Cardiac muscle cell (in vitro differentiated cells and primary cell): Measurements from ENCODE around the gene IQGAP1. TPM values are rescaled to one million over a fixed set of nuclear protein-coding genes. Genes with fewer than 3 reads are reported as not detected.
A peak's percentile ranks its signal among the peaks of the same experiment; 100 is the strongest.

Experiments
- DNase-seq, 2 donors: peaks; one replicate each; pipeline versions ENCODE4 v3.0.0 to v3.0.0-alpha.2; 2010 to 2017; ENCODE audit warnings: low read depth in 1 of 2, low spot score in 1 of 2
- H3K27ac ChIP-seq: fragments of 200-600 bp; sonication (generic); 2 replicates; pipeline ENCODE4 v1.5.1; 2016
- H3K27me3 ChIP-seq: fragments of 200-600 bp; sonication (generic); 2 replicates; pipeline ENCODE4 v1.6.0; 2016; ENCODE audit warnings: control low read depth
- H3K36me3 ChIP-seq: fragments of 200-600 bp; sonication (generic); 2 replicates; pipeline ENCODE4 v1.5.1; 2016; ENCODE audit warnings: control low read depth
- H3K4me1 ChIP-seq: fragments of 200-600 bp; sonication (generic); 2 replicates; pipeline ENCODE4 v1.8.1; 2017; ENCODE audit warnings: low read depth, mild to moderate bottlenecking, mixed run types
- H3K4me3 ChIP-seq: fragments of 200-600 bp; sonication (generic); 2 replicates; pipeline ENCODE4 v1.5.1; 2016; ENCODE audit warnings: mild to moderate bottlenecking
- H3K9me3 ChIP-seq: fragments of 200-600 bp; sonication (generic); 2 replicates; pipeline ENCODE4 v1.5.1; 2017; ENCODE audit warnings: low read depth, mild to moderate bottlenecking, control low read depth
- CTCF ChIP-seq: IDR thresholded peaks from 2 replicates; pipeline ENCODE4 v1.5.1; 2012; ENCODE audit warnings: low read depth, mild to moderate bottlenecking, low read length
- polyA plus RNA-seq: library from polyadenylated mRNA; unstranded; fragments of >200 nt; fragmentation: Nextera tagmentation; extraction: Ambion mirVana; gene quantifications from 2 replicates; pipeline ENCODE4 v1.2.1, GENCODE V29; 2016
- total RNA-seq: library from RNA; depleted of rRNA; stranded (reverse); fragments of >200 nt; gene quantifications from 2 replicates; pipeline ENCODE4 v1.2.3, GENCODE V29; 2016

IQGAP1 gene
- total and polyA plus RNA-seq, 2 experiments from 2014 or later = 9.1 to 14.2 TPM

- Histone ChIP-seq H3K4me1 (peaks cover 29% of the 10 kb centered on the region), H3K27me3 (no peaks in the 10 kb centered on the region), H3K27ac (no peak overlapping the region), H3K4me3 (no peak overlapping the region), H3K9me3 (no peaks in the 10 kb centered on the region), H3K36me3 (peaks cover 14% of the 10 kb centered on the region)
- TF ChIP-seq CTCF = no peak
- DNase-seq = peak in 1 of 2 donors; percentile 46
Measured at GRCh38 chr15:90460142-90460824, 72.2 kb downstream of the IQGAP1 start.

- peaks cover 5% of the 10 kb centered on the region for H3K36me3 ChIP-seq
- TF ChIP-seq CTCF = no peak
- H3K27ac ChIP-seq = no peak overlapping the region
- peak in 1 of 2 donors; percentile 75 for DNase-seq
- no peaks in the 10 kb centered on the region for H3K9me3 ChIP-seq
- no peaks in the 10 kb centered on the region for H3K27me3 ChIP-seq
- peaks cover 33% of the 10 kb centered on the region for H3K4me1 ChIP-seq
- no peak overlapping the region for H3K4me3 ChIP-seq
Measured at GRCh38 chr15:90463381-90463780, 75.3 kb downstream of the IQGAP1 start.

GRCh38 chr15:90465140-90465929, 77.3 kb downstream of the IQGAP1 start:
- DNase-seq = peak; percentile 26 to 77
- H3K27ac ChIP-seq = no peak overlapping the region
- H3K36me3 ChIP-seq = peaks cover 5% of the 10 kb centered on the region
- H3K9me3 ChIP-seq = no peaks in the 10 kb centered on the region
- no peak overlapping the region for H3K4me3 ChIP-seq
- H3K4me1 ChIP-seq = peaks cover 33% of the 10 kb centered on the region
- no peak for TF ChIP-seq CTCF
- H3K27me3 ChIP-seq = no peaks in the 10 kb centered on the region

GRCh38 chr15:90465930-90466567, 78.0 kb downstream of the IQGAP1 start:
- H3K27ac ChIP-seq = no peak overlapping the region
- H3K36me3 ChIP-seq = peaks cover 5% of the 10 kb centered on the region
- H3K9me3 ChIP-seq = no peaks in the 10 kb centered on the region
- H3K4me1 ChIP-seq = peaks cover 33% of the 10 kb centered on the region
- no peak for DNase-seq
- TF ChIP-seq CTCF = no peak
- H3K4me3 ChIP-seq = no peak overlapping the region
- no peaks in the 10 kb centered on the region for H3K27me3 ChIP-seq

- Histone ChIP-seq H3K27me3 (no peaks in the 10 kb centered on the region), H3K9me3 (no peaks in the 10 kb centered on the region), H3K36me3 (peaks cover 9% of the 10 kb centered on the region), H3K27ac (no peak overlapping the region), H3K4me3 (no peak overlapping the region), H3K4me1 (peaks cover 10% of the 10 kb centered on the region)
- no peak for TF ChIP-seq CTCF
- DNase-seq = no peak
Measured at GRCh38 chr15:90469723-90470122, 81.7 kb downstream of the IQGAP1 start.
